IMR-90 (cell line): Measurements from ENCODE around the gene OR13C8. TPM values are rescaled to one million over a fixed set of nuclear protein-coding genes. Genes with fewer than 3 reads are reported as not detected.
"Not testable (repeated sequence)": the region's sequence is repeated elsewhere in the genome, so short reads cannot be mapped to it uniquely, and the experiment has no call there.

Source experiments
- ATAC-seq: fragments of 200-7000 bp; cut with Tn5 transposase; 2 replicates; pipeline ENCODE4 v1.9.1; 2020; ENCODE audit warnings: low read depth, mild to moderate bottlenecking, moderate library complexity
- BruUV-seq: library from RNA; stranded (reverse); fragments of 400-500 nt; replicated peaks from 2 replicates; lab custom pipeline; 2021; lab: Mats Ljungman, UMichigan
- CTCF ChIA-PET: fragments of 300-600 bp; formaldehyde crosslinking; extraction: SDS; loops from one replicate; lab custom pipeline; 2021; ENCODE audit warnings: antibody characterized with exemption; lab: Yijun Ruan, JAX
- POLR2A ChIA-PET: fragments of 300-600 bp; sonication (Branson Sonifier 250); formaldehyde crosslinking; loops from one replicate; lab custom pipeline; 2022; ENCODE audit warnings: antibody characterized with exemption; ENCODE audit not compliant: unreplicated experiment; lab: Charles Lee
- DNase-seq: peaks from one replicate; pipeline ENCODE4 v3.0.0; 2013
- H2AFZ ChIP-seq: replicated peaks from 2 replicates; pipeline ENCODE3; 2013; ENCODE audit warnings: low read length, mild to moderate bottlenecking; ENCODE audit not compliant: poor library complexity
- H2AK5ac ChIP-seq: 2 replicates; pipeline ENCODE4 v1.6.1; 2013; ENCODE audit warnings: low read depth, low read length, inconsistent platforms
- H2AK9ac ChIP-seq: replicated peaks from 2 replicates; pipeline ENCODE3; 2013; ENCODE audit warnings: mild to moderate bottlenecking, low read depth, low read length, moderate library complexity; ENCODE audit not compliant: poor library complexity
- H2BK120ac ChIP-seq: 2 replicates; pipeline ENCODE4 v1.6.1; 2013; ENCODE audit warnings: low read depth, low read length, inconsistent platforms
- H2BK15ac ChIP-seq: 3 replicates; pipeline ENCODE4 v1.6.1; 2013; ENCODE audit warnings: low read depth, low read length, inconsistent platforms
- H2BK20ac ChIP-seq: 2 replicates; pipeline ENCODE4 v1.6.1; 2013; ENCODE audit warnings: low read depth, mild to moderate bottlenecking, inconsistent platforms, low read length, moderate library complexity
- H2BK5ac ChIP-seq: 2 replicates; pipeline ENCODE4 v1.6.1; 2013; ENCODE audit warnings: mild to moderate bottlenecking, low read depth, low read length, inconsistent platforms; ENCODE audit not compliant: poor library complexity, severe bottlenecking
- H3K14ac ChIP-seq: replicated peaks from 2 replicates; pipeline ENCODE4 v1.6.1; 2013; ENCODE audit warnings: low read depth, low read length, inconsistent platforms
- H3K18ac ChIP-seq: 2 replicates; pipeline ENCODE4 v1.6.1; 2013; ENCODE audit warnings: low read depth, low read length, control low read depth
- H3K23ac ChIP-seq: 2 replicates; pipeline ENCODE4 v1.6.1; 2013; ENCODE audit warnings: low read depth, low read length, inconsistent platforms
- H3K27ac ChIP-seq: 2 replicates; pipeline ENCODE4 v1.5.1; 2013; ENCODE audit warnings: mild to moderate bottlenecking, control low read depth, low read length; ENCODE audit not compliant: insufficient read depth
- H3K27me3 ChIP-seq: 2 replicates; pipeline ENCODE4 v1.6.1; 2013; ENCODE audit warnings: low read length; ENCODE audit not compliant: control insufficient read depth, insufficient read depth
- H3K36me3 ChIP-seq: 2 replicates; pipeline ENCODE4 v1.6.1; 2013; ENCODE audit warnings: low read length, mixed read lengths; ENCODE audit not compliant: control insufficient read depth, insufficient read depth
- H3K4ac ChIP-seq: 2 replicates; pipeline ENCODE4 v1.6.1; 2013; ENCODE audit warnings: low read depth, low read length, inconsistent platforms
- H3K4me1 ChIP-seq: 2 replicates; pipeline ENCODE4 v1.6.1; 2013; ENCODE audit warnings: low read length, mixed read lengths; ENCODE audit not compliant: control insufficient read depth, insufficient read depth
- H3K4me2 ChIP-seq: 2 replicates; pipeline ENCODE4 v1.6.1; 2013; ENCODE audit warnings: low read depth, mild to moderate bottlenecking, control low read depth, low read length, moderate library complexity
- H3K4me3 ChIP-seq: 2 replicates; pipeline ENCODE4 v1.5.1; 2013; ENCODE audit warnings: low read depth, mild to moderate bottlenecking, control low read depth, low read length, moderate library complexity; ENCODE audit not compliant: insufficient read depth
- H3K56ac ChIP-seq: 2 replicates; pipeline ENCODE4 v1.6.1; 2013; ENCODE audit warnings: low read length, inconsistent platforms; ENCODE audit not compliant: insufficient read depth; ENCODE audit errors: extremely low read depth
- H3K79me1 ChIP-seq, 2 experiments: 2 replicates each; pipeline ENCODE4 v1.6.1; 2013; ENCODE audit warnings: low read length in 2 of 2, inconsistent platforms in 1 of 2, low read depth in 1 of 2
- H3K9ac ChIP-seq: 2 replicates; pipeline ENCODE4 v1.6.1; 2013; ENCODE audit warnings: low read depth, low read length, control low read depth
- H3K9me1 ChIP-seq: 2 replicates; pipeline ENCODE4 v1.6.1; 2013; ENCODE audit warnings: low read length, inconsistent platforms; ENCODE audit not compliant: insufficient read depth
- H3K9me3 ChIP-seq: 2 replicates; pipeline ENCODE4 v1.6.1; 2013; ENCODE audit warnings: low read length; ENCODE audit not compliant: control insufficient read depth, insufficient read depth
- H4K20me1 ChIP-seq: 2 replicates; pipeline ENCODE4 v1.6.1; 2013; ENCODE audit warnings: low read length, inconsistent platforms; ENCODE audit not compliant: insufficient read depth
- H4K5ac ChIP-seq: 2 replicates; pipeline ENCODE4 v1.6.1; 2013; ENCODE audit warnings: mild to moderate bottlenecking, low read depth, low read length, control low read depth
- H4K8ac ChIP-seq, 2 experiments: 2 replicates each; pipeline ENCODE4 v1.6.1; 2013; ENCODE audit warnings: low read depth in 2 of 2, low read length in 2 of 2, control low read depth in 1 of 2, inconsistent platforms in 1 of 2
- H4K91ac ChIP-seq: 2 replicates; pipeline ENCODE4 v1.6.1; 2013; ENCODE audit warnings: low read depth, low read length, inconsistent platforms; ENCODE audit not compliant: insufficient read depth
- BHLHE40 ChIP-seq: fragments of 150-350 bp; IDR thresholded peaks from 2 replicates; pipeline ENCODE4 v1.6.1; 2016; ENCODE audit warnings: mild to moderate bottlenecking, low read depth, low read length
- CHD1 ChIP-seq: IDR thresholded peaks from 2 replicates; pipeline ENCODE4 v1.6.1; 2012; ENCODE audit warnings: low read depth, low read length, improper control_type of control experiment
- FOS ChIP-seq: fragments of 150-350 bp; IDR thresholded peaks from 2 replicates; pipeline ENCODE4 v1.6.1; 2016; ENCODE audit warnings: low read depth, low read length
- MAFK ChIP-seq: IDR thresholded peaks from 2 replicates; pipeline ENCODE4 v1.6.1; 2012; ENCODE audit warnings: low read depth, low read length, improper control_type of control experiment
- MAZ ChIP-seq: IDR thresholded peaks from 2 replicates; pipeline ENCODE4 v1.6.1; 2012; ENCODE audit warnings: low read depth, mild to moderate bottlenecking, low read length, improper control_type of control experiment, moderate library complexity, borderline replicate concordance
- RAD21 ChIP-seq: IDR thresholded peaks from 2 replicates; pipeline ENCODE4 v1.6.1; 2012; ENCODE audit warnings: low read length, improper control_type of control experiment
- RCOR1 ChIP-seq: IDR thresholded peaks from 2 replicates; pipeline ENCODE4 v1.6.1; 2012; ENCODE audit warnings: mild to moderate bottlenecking, low read length, improper control_type of control experiment; ENCODE audit not compliant: insufficient replicate concordance
- RFX5 ChIP-seq: IDR thresholded peaks from 2 replicates; pipeline ENCODE4 v1.8.0; 2012; ENCODE audit warnings: low read depth, mild to moderate bottlenecking, low read length, moderate library complexity
- SMC3 ChIP-seq: fragments of 150-350 bp; IDR thresholded peaks from 2 replicates; pipeline ENCODE4 v1.6.1; 2016; ENCODE audit warnings: low read depth, mild to moderate bottlenecking, antibody characterized with exemption, low read length, moderate library complexity
- WGBS, 2 experiments: methylation state at CpG; one replicate each; pipeline versions ENCODE4 v1.1.5 to v1.1.7; 2013; ENCODE audit warnings: missing lambda C conversion rate in 2 of 2; ENCODE audit not compliant: insufficient read length in 1 of 2; ENCODE audit errors: extremely low coverage in 2 of 2; 5-methylcytosine and 5-hydroxymethylcytosine counted together
- dilution Hi-C: fragments of 300-500 bp; cut with HindIII; formaldehyde crosslinking; loops from one replicate; pipeline ENCODE4 v1.14.3; 2018; ENCODE audit warnings: low sequenced_read_pairs; ENCODE audit not compliant: unreplicated experiment
- in situ Hi-C: fragments of 300-500 bp; cut with MboI; formaldehyde crosslinking; loops from 3 replicates; pipeline ENCODE4 v1.14.3; 2019; ENCODE audit warnings: low sequenced_read_pairs, inconsistent platforms, mixed read lengths
- intact Hi-C: fragments of 100-400 bp; cut with micrococcal nuclease; formaldehyde crosslinking; loops from 2 replicates; pipeline ENCODE4 v1.10.0; 2022
- polyA plus RNA-seq, 3 experiments: library from polyadenylated mRNA; depleted of rRNA; stranded (reverse); fragments of >200 nt; gene quantifications; 2 replicates each; pipeline ENCODE4 v1.2.3, GENCODE V29; 2012; ENCODE audit warnings: low replicate concordance in 1 of 3
- total RNA-seq: library from RNA; depleted of rRNA; stranded (reverse); fragments of >200 nt; gene quantifications from 2 replicates; pipeline ENCODE4 v1.2.3, GENCODE V29; 2012
- TF ChIP-seq, protein P1 (sequence below): conservative IDR thresholded peaks from 2 replicates; pipeline ENCODE4 v1.5.1; 2012; ENCODE audit warnings: mild to moderate bottlenecking, low read depth, low read length, improper control_type of control experiment

Gene OR13C8
- total and polyA plus RNA-seq, 2 of the 4 experiments (the other 2 are of a cell fraction): not detected

DNA sequence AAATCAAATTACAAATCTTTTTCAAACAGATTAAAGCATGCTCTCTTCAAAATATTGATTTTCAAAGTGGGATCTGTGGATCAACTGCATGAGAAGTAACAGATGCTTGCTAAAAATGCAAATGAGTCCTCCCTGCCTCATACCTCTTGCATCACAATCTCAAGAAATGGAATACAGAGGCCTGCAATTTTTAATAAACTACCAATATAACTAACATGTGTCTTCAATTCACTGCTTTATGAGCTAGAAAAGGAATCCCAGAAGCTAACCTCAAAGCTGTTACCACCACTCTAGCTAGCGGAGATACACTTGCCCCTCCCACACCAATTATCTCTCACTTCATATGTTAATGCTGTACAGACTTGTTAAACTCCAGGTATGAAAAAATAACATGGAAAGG, 20.7 kb downstream of the OR13C8 start:
- Histone ChIP-seq H3K27ac (no peak overlapping the region), H4K5ac (no peak overlapping the region), H3K4me1 (no peaks in the 10 kb centered on the region), H2AFZ (no peak overlapping the region), H3K4ac (no peak overlapping the region), H4K20me1 (no peaks in the 10 kb centered on the region), H2AK9ac (no peak overlapping the region), H3K4me2 (no peak overlapping the region), H4K8ac (no peak overlapping the region), H3K18ac (no peak overlapping the region), H3K36me3 (no peaks in the 10 kb centered on the region), H3K4me3 (no peak overlapping the region), H3K27me3 (no peaks in the 10 kb centered on the region), H2BK5ac (no peak overlapping the region), H3K9me1 (no peaks in the 10 kb centered on the region), H3K14ac (no peak overlapping the region), H2BK15ac (no peak overlapping the region), H3K9ac (no peak overlapping the region), H2BK20ac (no peak overlapping the region), H3K56ac (no peak overlapping the region), H3K79me1 (no peaks in the 10 kb centered on the region), H4K91ac (no peak overlapping the region), H3K9me3 (no peaks in the 10 kb centered on the region), H2BK120ac (no peak overlapping the region), H2AK5ac (no peak overlapping the region), H3K23ac (no peak overlapping the region)
- POLR2A ChIA-PET: no interaction called here
- in situ Hi-C loops: no loop called here
- no TSS peak for BruUV-seq
- dilution Hi-C loops: no loop called here
- no peak for ATAC-seq
- intact Hi-C loops: no loop called here
- DNase-seq: no peak
- TF ChIP-seq FOS: no peak
- TF ChIP-seq MAFK: no peak
- TF ChIP-seq MAZ: no peak
- no peak for TF ChIP-seq BHLHE40
- TF ChIP-seq, protein P1, sequence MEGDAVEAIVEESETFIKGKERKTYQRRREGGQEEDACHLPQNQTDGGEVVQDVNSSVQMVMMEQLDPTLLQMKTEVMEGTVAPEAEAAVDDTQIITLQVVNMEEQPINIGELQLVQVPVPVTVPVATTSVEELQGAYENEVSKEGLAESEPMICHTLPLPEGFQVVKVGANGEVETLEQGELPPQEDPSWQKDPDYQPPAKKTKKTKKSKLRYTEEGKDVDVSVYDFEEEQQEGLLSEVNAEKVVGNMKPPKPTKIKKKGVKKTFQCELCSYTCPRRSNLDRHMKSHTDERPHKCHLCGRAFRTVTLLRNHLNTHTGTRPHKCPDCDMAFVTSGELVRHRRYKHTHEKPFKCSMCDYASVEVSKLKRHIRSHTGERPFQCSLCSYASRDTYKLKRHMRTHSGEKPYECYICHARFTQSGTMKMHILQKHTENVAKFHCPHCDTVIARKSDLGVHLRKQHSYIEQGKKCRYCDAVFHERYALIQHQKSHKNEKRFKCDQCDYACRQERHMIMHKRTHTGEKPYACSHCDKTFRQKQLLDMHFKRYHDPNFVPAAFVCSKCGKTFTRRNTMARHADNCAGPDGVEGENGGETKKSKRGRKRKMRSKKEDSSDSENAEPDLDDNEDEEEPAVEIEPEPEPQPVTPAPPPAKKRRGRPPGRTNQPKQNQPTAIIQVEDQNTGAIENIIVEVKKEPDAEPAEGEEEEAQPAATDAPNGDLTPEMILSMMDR: no peak
- TF ChIP-seq SMC3: no peak
- TF ChIP-seq RCOR1: no peak
- TF ChIP-seq RAD21: no peak
- no peak for TF ChIP-seq RFX5
- TF ChIP-seq CHD1: no peak
- CTCF ChIA-PET: no interaction called here
- no CpG with 5 or more reads among the region's 1 CpG for WGBS, 2 experiments

DNA sequence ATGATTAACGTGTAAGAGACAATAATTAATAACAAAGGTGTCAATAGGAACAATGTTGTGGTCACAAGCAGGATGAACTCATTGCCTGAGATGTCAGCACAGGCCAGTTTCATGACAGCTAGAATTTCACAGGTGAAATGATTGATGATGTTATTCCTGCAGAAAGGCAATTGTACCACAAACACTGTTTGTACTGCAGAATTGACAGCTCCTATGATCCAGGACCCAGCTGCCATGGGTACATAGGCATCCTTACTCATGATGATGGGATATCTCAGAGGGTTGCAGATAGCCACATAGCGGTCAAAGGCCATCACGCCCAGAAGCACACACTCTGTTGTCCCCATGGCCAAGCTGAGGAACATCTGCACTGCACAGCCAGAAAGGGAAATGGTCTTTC, 29.8 kb downstream of the OR13C8 start:
- H2BK20ac ChIP-seq, intact Hi-C loops, H3K27ac ChIP-seq, H3K9me1 ChIP-seq, H3K23ac ChIP-seq, ATAC-seq, H4K20me1 ChIP-seq, H3K14ac ChIP-seq, H4K5ac ChIP-seq, H2AK5ac ChIP-seq, H3K4me2 ChIP-seq, H4K8ac ChIP-seq, H3K4me3 ChIP-seq, H3K79me1 ChIP-seq, POLR2A ChIA-PET, H3K9me3 ChIP-seq, H3K27me3 ChIP-seq, CTCF ChIA-PET, H2BK120ac ChIP-seq, dilution Hi-C loops, H3K4me1 ChIP-seq, H2BK15ac ChIP-seq, BruUV-seq, DNase-seq, H3K9ac ChIP-seq, H2AFZ ChIP-seq, H2BK5ac ChIP-seq, H3K36me3 ChIP-seq, H3K4ac ChIP-seq, H3K56ac ChIP-seq, H2AK9ac ChIP-seq, H3K18ac ChIP-seq, in situ Hi-C loops, H4K91ac ChIP-seq: not testable (repeated sequence)
- WGBS, 2 experiments: no CpG with 5 or more reads among the region's 3 CpGs
